Sigmoid colon (tissue), 7 donors: ENCODE measurements around the gene PCK2. TPM values are rescaled to one million over a fixed set of nuclear protein-coding genes. Genes with fewer than 3 reads are reported as not detected.

Experiments used
- DNase-seq: peaks from one replicate; pipeline ENCODE4 v3.0.0-alpha.2; 2019
- H3K27ac ChIP-seq, 4 donors: fragments of 200-600 bp; sonication (generic); one replicate each; pipeline ENCODE4 v1.5.1; 2016 to 2019; ENCODE audit warnings: mild to moderate bottlenecking in 1 of 4
- H3K27me3 ChIP-seq, 3 donors: fragments of 200-600 bp; sonication (generic); one replicate each; pipeline ENCODE4 v1.5.1; 2019; ENCODE audit warnings: mild to moderate bottlenecking in 1 of 3
- H3K36me3 ChIP-seq, 4 donors: fragments of 200-600 bp; sonication (generic); one replicate each; pipeline ENCODE4 v1.5.1; 2016 to 2019
- H3K4me1 ChIP-seq, 4 donors: fragments of 200-600 bp; sonication (generic); one replicate each; pipeline ENCODE4 v1.5.1; 2017 to 2019
- H3K4me3 ChIP-seq, 4 donors: fragments of 200-600 bp; sonication (generic); one replicate each; pipeline ENCODE4 v1.5.1; 2017 to 2019; ENCODE audit warnings: mild to moderate bottlenecking in 2 of 4, moderate library complexity in 1 of 4
- H3K9me3 ChIP-seq, 4 donors: fragments of 200-600 bp in 3 of 4; sonication (generic) in 3 of 4; one replicate each; pipeline versions ENCODE4 v1.5.1 to v1.6.1; 2013 to 2019
- EP300 ChIP-seq, 4 donors: sonication (generic); formaldehyde crosslinking; IDR thresholded peaks; one replicate each; pipeline ENCODE4 v1.6.1; 2017; ENCODE audit warnings: antibody characterized with exemption in 4 of 4
- POLR2A ChIP-seq, 2 donors: fragments of 450-650 bp; IDR thresholded peaks; one replicate each; pipeline ENCODE4 v1.6.1; 2016; ENCODE audit warnings: antibody characterized with exemption in 2 of 2, mild to moderate bottlenecking in 2 of 2, moderate library complexity in 2 of 2
- POLR2AphosphoS5 ChIP-seq, 4 donors: sonication (generic); formaldehyde crosslinking; IDR thresholded peaks; one replicate each; pipeline ENCODE4 v1.6.1; 2017; ENCODE audit warnings: antibody characterized with exemption in 4 of 4
- WGBS, 2 donors: extraction: QIAGEN DNeasy Blood & Tissue Kit; methylation state at CpG; one replicate each; pipeline ENCODE4 v1.1.7; 2013; 5-methylcytosine and 5-hydroxymethylcytosine counted together
- intact Hi-C: fragments of 100-400 bp; cut with DNase I; formaldehyde crosslinking; loops from one replicate; pipeline ENCODE4 v1.15.1; 2023
- polyA plus RNA-seq, 3 donors: library from polyadenylated mRNA; stranded (reverse); fragments of 200-250 nt; gene quantifications; one replicate each; pipeline ENCODE4 v1.2.3, GENCODE V29; 2013
- total RNA-seq, 4 donors: library from RNA; depleted of rRNA; stranded (reverse); fragments of >200 nt; gene quantifications; one replicate each; pipeline ENCODE4 v1.1.0, GENCODE V29; 2016
- TF ChIP-seq, protein P1 (sequence below), 4 experiments: fragments of 450-650 bp in 3 of 4; fragments of 200-600 bp in 1 of 4; IDR thresholded peaks; one replicate each; pipeline ENCODE4 v1.5.1; 2016 to 2019; ENCODE audit warnings: antibody characterized with exemption in 4 of 4, mild to moderate bottlenecking in 3 of 4, moderate library complexity in 2 of 4
- donor health status: healthy with polysubstance abuse.
- donor health status: Bipolar disorder and iron deficiency.
- donor health status: healthy.

PCK2 gene
- total and polyA plus RNA-seq, 7 donors: 7.1 to 109 (median 12.2) TPM

DNA sequence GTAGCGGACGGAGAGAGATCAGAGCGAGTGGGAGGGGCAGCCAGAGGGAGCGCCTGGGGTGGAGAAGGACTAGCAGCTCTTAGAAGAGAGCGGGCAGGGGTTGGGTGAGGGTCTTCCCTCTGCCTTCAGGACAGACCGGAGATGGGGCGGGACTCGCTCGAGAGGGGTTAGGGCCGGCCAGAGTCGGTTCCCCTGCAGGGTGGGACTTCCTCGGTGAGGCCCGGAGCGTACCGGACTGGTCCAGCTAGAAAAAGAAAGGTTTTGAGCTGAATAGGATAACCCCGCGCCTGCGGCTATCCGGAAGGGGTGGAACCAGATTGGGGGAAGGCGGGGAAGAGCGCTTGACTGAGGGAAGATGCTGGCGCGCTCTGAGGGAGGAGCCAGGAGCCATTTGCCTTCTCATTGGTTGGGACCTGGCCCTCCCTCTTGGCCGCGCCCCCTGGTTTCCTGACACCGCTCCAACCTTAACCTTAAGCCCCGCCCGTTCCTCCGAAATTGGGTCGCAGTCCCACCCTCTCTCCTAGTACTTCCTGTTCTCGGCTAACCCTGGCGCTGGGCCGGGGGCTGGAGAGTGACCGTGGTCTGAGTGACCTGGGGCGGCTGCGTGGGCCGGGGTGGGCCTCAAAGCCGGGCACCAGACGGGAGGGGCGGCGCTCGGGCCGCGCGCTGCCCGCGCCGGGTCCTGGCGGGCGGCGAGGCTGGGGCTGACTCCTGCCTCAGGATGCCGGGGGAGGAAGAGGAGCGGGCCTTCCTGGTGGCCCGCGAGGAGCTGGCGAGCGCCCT is 53.1 kb downstream of the PCK2 start, which contains the start of gene RNF31:
Gene RNF31 (plus strand): TSS at position 521 of the 783 bp plus-strand sequence. CDS start 201 bp downstream, at position 722.
- peaks cover 0 to 46% (median 35%) of the 10 kb centered on the region in 4 donors for H3K4me1 ChIP-seq
- DNase-seq: peak; percentile 100
- peak; percentile 32 to 70 for TF ChIP-seq POLR2A (IDR thresholded peaks at IDR 0.05)
- no peak for TF ChIP-seq EP300 (IDR thresholded peaks at IDR 0.05)
- TF ChIP-seq POLR2AphosphoS5 (IDR thresholded peaks at IDR 0.05): peak; percentile 63 to 85 (median 75)
- H3K9me3 ChIP-seq: no peaks in the 10 kb centered on the region
- WGBS, 2 donors: 0 to 1% methylated on average over 57 of the region's 57 CpGs
- no peaks in the 10 kb centered on the region for H3K27me3 ChIP-seq
- intact Hi-C loops: loop anchor here (2.0 to 10.0 kb wide), 4 partner anchors 14 to 842 kb away; partner anchors contain the start of genes BCL2L2, GMPR2, IRF9 and NEDD8
- peak within 1 kb of the TSS; percentile 58 to 98 (median 77) for H3K4me3 ChIP-seq
- peak within 1 kb of the TSS; percentile 92 to 96 (median 95) for H3K27ac ChIP-seq
- peaks cover 17 to 47% (median 32%) of the 10 kb centered on the region in 4 donors for H3K36me3 ChIP-seq

DNA sequence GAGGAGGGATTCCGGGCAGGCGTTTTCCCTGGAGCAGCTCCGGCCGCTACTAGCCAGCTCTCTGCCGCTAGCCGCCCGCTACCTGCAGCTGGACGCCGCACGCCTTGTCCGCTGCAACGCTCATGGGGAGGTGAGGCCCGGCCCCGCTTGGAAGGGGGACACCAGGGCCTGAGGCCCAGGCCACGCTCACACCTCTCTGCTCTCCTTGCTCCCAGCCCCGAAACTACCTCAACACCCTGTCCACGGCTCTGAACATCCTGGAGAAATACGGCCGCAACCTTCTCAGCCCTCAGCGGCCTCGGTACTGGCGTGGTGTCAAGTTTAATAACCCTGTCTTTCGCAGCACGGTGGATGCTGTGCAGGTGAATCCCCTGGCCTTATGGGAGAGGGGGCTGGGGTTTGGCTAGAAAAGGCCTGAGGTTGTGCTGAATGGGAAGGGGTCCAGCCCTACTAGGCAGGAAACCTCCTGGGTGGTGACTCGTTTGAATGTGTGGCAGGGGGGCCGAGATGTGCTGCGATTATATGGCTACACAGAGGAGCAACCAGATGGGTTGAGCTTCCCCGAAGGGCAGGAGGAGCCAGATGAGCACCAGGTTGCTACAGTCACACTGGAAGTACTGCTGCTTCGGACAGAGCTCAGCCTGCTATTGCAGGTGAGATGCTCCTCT is 53.8 kb downstream of the PCK2 start:
- Histone ChIP-seq H3K4me3 (peak overlapping the region; percentile 58 to 98 (median 77)), H3K4me1 (peaks cover 0 to 40% (median 34%) of the 10 kb centered on the region in 4 donors), H3K9me3 (no peaks in the 10 kb centered on the region), H3K36me3 (peaks cover 21 to 55% (median 36%) of the 10 kb centered on the region in 4 donors), H3K27ac (peak overlapping the region; percentile 92 to 96 (median 95)), H3K27me3 (no peaks in the 10 kb centered on the region)
- WGBS, 2 donors: 3 to 5% methylated on average over 29 of the region's 29 CpGs
- no peak for TF ChIP-seq EP300 (IDR thresholded peaks at IDR 0.05)
- TF ChIP-seq, protein P1, sequence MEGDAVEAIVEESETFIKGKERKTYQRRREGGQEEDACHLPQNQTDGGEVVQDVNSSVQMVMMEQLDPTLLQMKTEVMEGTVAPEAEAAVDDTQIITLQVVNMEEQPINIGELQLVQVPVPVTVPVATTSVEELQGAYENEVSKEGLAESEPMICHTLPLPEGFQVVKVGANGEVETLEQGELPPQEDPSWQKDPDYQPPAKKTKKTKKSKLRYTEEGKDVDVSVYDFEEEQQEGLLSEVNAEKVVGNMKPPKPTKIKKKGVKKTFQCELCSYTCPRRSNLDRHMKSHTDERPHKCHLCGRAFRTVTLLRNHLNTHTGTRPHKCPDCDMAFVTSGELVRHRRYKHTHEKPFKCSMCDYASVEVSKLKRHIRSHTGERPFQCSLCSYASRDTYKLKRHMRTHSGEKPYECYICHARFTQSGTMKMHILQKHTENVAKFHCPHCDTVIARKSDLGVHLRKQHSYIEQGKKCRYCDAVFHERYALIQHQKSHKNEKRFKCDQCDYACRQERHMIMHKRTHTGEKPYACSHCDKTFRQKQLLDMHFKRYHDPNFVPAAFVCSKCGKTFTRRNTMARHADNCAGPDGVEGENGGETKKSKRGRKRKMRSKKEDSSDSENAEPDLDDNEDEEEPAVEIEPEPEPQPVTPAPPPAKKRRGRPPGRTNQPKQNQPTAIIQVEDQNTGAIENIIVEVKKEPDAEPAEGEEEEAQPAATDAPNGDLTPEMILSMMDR (IDR thresholded peaks at IDR 0.05): no peak
- no peak for TF ChIP-seq POLR2AphosphoS5 (IDR thresholded peaks at IDR 0.05)
- no peak for TF ChIP-seq POLR2A (IDR thresholded peaks at IDR 0.05)
- intact Hi-C loops: loop anchor here (2.0 to 10.0 kb wide), 4 partner anchors 13 to 843 kb away; partner anchors contain the start of genes BCL2L2, GMPR2, IRF9 and NEDD8
- peak; percentile 78 for DNase-seq

DNA sequence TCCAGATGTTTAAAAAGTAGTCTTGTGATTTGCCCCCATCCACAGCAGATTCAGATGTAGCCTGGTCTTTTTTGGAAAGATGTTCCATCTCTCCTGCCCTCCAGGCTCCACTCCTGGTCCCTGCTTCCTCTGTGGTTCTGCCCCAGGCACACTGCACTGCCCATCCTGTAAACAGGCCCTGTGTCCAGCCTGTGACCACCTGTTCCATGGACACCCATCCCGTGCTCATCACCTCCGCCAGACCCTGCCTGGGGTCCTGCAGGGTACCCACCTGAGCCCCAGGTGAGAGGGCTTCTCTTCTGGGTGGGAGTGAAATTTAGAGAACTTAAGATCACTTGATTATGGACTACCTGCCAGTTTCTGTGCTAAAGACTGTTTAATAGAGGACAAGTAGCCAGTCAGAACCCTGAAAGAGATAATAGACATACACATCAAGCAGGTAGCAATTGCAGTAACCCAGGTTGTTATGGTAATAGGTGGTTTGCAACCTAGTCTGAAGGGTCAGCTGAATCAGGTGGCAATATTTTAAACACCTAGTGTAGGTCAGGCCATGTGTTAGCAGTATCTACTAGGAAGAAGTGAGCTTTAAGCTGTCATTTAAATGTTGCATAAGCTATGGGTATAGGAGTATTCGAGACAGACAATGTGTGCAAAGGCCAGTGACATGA is 55.3 kb downstream of the PCK2 start:
- Histone ChIP-seq H3K27ac (no peak overlapping the region), H3K4me3 (no peak overlapping the region), H3K4me1 (peaks cover 0 to 40% (median 33%) of the 10 kb centered on the region in 4 donors), H3K36me3 (peaks cover 23 to 55% (median 42%) of the 10 kb centered on the region in 4 donors), H3K9me3 (no peaks in the 10 kb centered on the region), H3K27me3 (no peaks in the 10 kb centered on the region)
- TF ChIP-seq EP300 (IDR thresholded peaks at IDR 0.05): no peak
- no peak for DNase-seq
- 92 to 97% methylated on average over 3 of the region's 3 CpGs for WGBS, 2 donors
- intact Hi-C loops: loop anchor here (5.0 to 10.0 kb wide), 3 partner anchors 83 to 845 kb away; partner anchors contain the start of genes BCL2L2, GMPR2, NEDD8 and PPP1R3E

DNA sequence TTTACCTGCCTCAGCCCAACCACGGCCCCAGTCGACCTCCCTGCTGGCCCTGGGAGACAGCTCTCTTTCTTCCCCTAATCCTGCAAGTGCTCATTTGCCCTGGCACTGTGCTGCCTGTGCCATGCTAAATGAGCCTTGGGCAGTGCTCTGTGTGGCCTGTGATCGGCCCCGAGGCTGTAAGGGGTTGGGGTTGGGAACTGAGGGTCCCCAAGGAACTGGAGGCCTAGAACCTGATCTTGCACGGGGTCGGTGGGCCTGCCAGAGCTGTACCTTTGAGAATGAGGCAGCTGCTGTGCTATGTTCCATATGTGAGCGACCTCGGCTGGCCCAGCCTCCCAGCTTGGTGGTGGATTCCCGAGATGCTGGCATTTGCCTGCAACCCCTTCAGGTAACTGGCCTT is 56.0 kb downstream of the PCK2 start:
- no peak for DNase-seq
- H3K36me3 ChIP-seq: peaks cover 23 to 61% (median 47%) of the 10 kb centered on the region in 4 donors
- no peaks in the 10 kb centered on the region for H3K27me3 ChIP-seq

DNA sequence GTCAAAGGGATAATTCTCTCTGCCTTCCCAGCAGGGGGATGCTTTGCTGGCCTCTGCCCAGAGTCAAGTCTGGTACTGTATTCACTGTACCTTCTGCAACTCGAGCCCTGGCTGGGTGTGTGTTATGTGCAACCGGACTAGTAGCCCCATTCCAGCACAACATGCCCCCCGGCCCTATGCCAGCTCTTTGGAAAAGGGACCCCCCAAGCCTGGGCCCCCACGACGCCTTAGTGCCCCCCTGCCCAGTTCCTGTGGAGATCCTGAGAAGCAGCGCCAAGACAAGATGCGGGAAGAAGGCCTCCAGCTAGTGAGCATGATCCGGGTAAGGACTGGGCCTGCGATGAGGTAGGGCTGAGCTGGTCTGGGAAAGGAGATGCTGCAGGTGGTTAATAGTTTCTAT is 56.5 kb downstream of the PCK2 start:
- no peaks in the 10 kb centered on the region for H3K27me3 ChIP-seq
- no peak for TF ChIP-seq POLR2A (IDR thresholded peaks at IDR 0.05)
- TF ChIP-seq POLR2AphosphoS5 (IDR thresholded peaks at IDR 0.05): no peak
- TF ChIP-seq EP300 (IDR thresholded peaks at IDR 0.05): no peak
- TF ChIP-seq, protein P1 (IDR thresholded peaks at IDR 0.05): no peak
- H3K9me3 ChIP-seq: no peaks in the 10 kb centered on the region
- intact Hi-C loops: no loop called here
- H3K27ac ChIP-seq: no peak overlapping the region
- 94 to 97% methylated on average over 9 of the region's 9 CpGs for WGBS, 2 donors
- DNase-seq: no peak
- H3K4me1 ChIP-seq: peaks cover 0 to 30% (median 25%) of the 10 kb centered on the region in 4 donors
- peaks cover 28 to 66% (median 52%) of the 10 kb centered on the region in 4 donors for H3K36me3 ChIP-seq
- no peak overlapping the region for H3K4me3 ChIP-seq

More for the DNA sequence above, 56.0 kb downstream of the PCK2 start:
- WGBS, 2 donors: 93 to 94% methylated on average over 9 of the region's 9 CpGs
- intact Hi-C loops: no loop called here
- no peak for TF ChIP-seq POLR2A (IDR thresholded peaks at IDR 0.05)
- TF ChIP-seq, protein P1 (IDR thresholded peaks at IDR 0.05): no peak
- no peak for TF ChIP-seq POLR2AphosphoS5 (IDR thresholded peaks at IDR 0.05)
- no peak for TF ChIP-seq EP300 (IDR thresholded peaks at IDR 0.05)
- H3K4me3 ChIP-seq: no peak overlapping the region
- H3K27ac ChIP-seq: no peak overlapping the region
- H3K4me1 ChIP-seq: peaks cover 0 to 35% (median 30%) of the 10 kb centered on the region in 4 donors
- H3K9me3 ChIP-seq: no peaks in the 10 kb centered on the region
